HG02852 (cell line): Measurements from ENCODE around the gene UBE2E2.
A peak's percentile ranks its signal among the peaks of the same experiment; 100 is the strongest.

Experiments
- ATAC-seq: cut with Tn5 transposase; IDR thresholded peaks from one replicate; pipeline ENCODE4 v1.9.1; 2021; ENCODE audit warnings: mild to moderate bottlenecking, moderate library complexity; ENCODE audit not compliant: unreplicated experiment

The UBE2E2 gene

DNA sequence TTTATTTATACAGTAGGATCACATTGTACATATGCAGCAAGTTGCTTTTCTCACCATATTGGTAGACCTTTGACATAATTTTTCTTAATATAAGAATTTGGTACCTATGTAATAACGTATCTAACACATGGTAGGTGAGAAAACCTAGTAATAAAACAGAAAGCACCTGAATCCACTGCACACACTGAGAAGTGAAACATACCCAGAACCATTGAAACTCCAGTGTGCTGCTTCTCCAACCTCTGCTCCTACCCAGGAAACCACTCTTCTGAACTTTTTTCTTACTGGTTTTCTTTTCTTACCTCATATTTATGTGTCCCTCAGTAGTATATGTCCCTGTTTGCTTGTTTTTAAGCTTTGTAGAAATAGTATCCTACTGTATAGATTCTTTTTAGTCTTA is 293.0 kb downstream of the UBE2E2 start:
- ATAC-seq = peak; percentile 80

DNA sequence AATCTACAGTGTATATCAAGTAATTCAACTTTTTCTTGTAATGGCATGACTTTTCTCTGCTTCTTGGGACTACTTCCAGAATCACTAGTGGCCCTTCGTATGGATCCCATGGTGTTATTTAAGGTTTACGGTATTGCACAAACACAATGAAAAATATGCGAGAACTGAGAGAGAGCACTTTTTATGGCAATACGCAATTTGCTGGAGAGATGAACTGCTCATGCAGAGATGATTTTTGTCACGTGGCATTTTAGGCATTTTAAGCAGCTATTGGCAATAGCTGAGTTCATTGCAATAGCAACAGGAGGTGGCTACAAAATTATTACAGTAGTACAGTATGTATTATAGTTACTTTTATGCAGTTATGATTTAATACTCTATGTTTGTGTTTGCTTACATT is 294.0 kb downstream of the UBE2E2 start:
- ATAC-seq = no peak

DNA sequence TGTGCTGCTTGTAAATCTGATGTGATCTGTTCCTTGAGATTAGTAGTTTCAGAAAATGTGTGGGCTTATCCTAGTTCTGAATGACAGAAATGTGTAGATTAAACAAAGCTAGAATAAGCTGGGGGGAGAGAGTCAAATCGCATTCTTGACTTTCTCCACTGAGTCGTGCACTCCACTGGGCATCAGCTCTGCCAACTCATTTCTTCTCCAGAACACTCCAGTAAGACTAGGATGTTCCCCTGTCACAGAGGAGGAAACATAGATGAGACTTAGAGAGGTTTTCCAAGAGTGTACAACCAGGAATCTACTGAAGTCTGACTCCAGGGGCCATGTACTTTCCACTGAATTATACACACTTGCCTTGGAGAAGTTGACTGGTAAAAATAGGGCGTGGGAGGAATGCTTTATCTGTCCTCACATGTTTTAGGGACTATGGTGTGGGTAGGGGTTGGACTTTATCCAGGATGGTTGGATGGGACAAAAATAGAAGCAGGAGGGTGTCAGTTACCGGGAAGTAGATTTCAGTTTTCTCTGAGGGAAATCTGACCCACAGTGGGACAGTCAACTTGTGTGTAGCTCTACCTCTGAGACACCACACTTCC is 298.2 kb downstream of the UBE2E2 start:
- ATAC-seq = no peak

DNA sequence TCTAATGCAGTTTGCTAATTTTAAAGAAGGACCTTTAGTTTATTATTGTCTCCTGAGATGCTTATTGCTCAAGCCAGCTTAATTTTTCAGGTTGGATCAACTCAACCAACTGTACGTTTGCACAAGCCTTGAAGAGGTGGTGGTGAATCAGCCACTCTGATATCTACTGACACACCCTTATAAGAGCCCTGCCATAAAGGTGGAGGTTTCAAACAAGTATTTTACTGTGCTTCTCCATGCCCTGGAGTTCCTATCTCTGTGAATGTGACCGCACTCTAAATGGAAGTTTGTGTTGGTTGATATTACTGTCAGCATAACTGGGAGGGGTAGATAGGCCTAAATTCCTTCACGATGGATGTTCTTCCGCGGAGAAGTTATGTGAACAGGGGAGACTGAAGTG is 305.3 kb downstream of the UBE2E2 start:
- no peak for ATAC-seq

DNA sequence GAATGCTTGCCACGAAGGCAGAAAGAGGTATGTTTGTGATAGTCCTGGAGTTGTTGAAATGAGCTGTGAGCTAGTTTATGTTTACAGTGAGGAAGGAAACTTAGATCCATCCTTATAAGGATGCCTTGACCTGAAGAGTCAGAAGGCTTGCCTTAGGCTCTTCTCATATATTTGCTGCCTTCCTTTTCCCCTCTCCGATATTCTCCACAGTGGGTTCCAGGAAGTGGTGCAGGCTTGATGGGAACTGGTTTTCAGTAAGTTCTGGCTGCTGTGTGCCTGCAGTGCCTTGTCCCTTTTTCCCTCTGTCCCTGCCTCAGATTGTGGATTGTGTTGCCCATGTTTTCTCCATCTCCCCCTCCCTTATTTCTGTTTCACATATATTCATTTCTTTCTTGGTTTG is 315.3 kb downstream of the UBE2E2 start:
- ATAC-seq = no peak

DNA sequence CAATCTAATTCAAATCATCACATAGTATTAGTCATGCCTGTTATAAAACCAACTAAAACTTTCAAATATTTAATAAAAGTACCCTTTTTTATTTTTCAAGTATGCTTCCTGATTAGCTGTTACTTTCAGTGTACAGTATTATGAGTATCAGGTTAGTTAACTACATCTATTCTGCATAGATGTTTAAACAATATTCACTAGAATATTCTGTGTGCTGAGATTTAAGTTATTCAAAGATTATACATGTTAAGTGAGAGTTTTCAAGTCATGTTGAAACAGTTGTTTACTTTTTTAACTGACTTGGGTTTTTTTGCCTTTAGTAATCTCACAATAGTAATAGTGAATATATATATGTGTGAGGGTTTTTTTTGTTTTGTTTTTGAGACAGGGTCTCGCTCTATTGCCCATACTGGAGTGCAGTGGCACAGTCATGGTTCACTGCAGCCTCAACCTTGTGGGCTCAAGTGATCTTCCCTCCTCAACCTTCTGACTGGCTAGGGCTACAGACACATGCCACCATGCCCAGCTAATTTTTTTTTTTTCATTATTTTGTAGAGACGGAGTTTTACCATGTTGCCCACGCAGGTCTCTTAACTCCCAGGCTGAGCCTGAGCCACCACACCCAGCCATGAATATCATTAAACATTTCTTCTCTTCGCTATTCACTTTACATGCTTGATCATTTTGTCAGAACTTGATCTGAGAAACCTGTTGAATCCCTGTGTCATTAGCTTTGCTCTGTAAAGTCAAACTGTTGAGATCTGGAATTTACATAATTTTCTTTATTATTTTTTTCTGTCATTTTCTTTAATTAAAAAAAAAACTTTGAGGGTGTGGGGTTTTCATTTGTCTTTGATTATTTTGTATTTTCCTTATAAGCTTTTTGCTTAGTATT is 316.4 kb downstream of the UBE2E2 start:
- peak; percentile 79 for ATAC-seq

DNA sequence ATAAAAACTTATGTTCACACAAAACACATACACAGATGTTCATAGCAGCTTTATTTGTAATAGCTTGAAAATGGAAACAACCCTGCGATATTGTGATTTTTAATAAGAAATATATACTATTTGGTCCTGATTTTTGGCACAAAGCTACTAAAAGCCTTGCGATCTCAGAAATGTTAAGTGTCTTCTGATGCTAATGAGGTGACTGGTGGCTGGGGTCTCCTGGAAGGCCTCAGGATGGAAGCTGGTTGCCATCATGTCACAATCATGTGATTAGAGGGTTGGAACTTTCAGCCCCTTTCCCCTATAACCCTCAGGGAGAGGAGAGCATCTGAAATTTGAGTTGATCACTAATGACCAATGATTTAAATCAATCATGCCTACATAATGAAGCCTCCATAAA is 324.2 kb downstream of the UBE2E2 start:
- no peak for ATAC-seq

DNA sequence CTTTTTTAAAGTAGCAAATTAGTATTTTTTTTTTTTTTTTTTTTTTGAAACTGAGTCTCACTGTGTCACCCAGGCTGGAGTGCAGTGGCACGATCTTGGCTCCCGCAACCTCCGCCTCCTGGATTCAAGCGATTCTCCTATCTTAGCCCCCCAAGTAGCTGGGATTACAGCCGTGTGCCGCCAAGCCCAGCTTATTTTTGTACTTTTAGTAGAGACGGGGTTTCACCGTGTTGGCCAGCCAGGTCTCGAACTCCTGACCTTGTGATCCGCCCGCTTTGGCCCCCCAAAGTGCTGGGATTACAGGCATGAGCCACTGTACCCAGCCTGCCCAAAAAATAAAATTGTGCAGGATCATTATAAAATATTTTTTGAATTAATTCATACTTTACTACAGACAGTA is 330.5 kb downstream of the UBE2E2 start:
- no peak for ATAC-seq

DNA sequence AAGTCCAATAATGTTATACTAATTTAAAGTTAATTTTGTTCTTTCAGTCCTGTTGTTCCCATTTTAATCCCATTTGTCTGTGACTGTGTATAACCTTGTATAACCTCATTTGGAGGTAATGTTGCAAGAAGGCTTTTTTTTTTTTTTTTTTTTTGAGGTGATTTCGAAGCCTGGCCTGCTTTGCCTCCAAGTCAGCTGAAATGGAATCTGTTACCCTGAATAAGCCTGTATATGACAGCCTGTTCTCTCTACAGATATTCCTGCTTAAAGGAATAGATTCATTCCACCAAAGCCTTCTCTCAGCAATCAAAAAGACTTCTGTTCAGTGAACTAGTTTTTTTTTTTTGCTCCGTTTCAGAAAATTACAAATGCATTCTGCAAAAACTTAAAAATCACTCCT is 330.9 kb downstream of the UBE2E2 start:
- ATAC-seq = no peak

DNA sequence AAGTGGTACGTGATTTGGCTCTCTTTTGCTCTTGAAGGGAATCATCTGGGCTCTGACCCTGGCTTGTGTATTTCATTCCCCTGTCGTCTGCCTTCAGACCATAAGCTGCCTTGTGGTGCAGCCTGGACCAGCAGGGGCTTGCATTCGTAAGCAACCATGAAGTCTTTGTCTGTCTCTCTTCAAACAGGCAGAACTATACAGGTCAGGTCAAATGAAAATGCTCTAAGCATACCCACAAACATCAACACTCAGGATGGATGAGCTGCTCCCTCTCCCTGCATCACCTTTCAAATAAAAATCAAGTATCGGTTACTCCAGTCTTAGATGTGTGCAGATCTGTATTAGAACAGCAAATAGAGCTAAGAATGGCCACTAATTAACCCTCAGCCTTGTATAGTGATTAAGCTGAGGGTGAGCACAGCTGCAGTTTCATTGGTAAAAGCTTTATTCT is 334.0 kb downstream of the UBE2E2 start:
- no peak for ATAC-seq

DNA sequence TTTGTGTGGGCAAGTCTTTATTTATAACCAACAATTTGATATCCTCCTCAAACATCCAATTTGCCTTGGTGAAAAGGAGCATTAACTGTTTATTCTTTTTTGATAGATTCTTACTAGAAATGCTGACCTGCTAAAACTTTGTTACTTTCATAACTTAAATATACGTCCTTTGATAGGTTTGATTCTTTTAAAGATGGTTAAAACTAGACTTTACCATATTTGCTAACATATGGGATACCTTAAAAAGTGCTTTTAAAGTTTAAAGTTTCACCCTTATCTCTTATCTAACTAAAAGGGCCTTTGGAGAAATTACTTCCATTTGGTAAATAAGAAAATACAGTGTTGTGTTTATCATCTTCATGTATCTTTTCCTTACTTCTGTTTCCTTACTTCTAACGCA is 336.1 kb downstream of the UBE2E2 start:
- ATAC-seq = no peak

DNA sequence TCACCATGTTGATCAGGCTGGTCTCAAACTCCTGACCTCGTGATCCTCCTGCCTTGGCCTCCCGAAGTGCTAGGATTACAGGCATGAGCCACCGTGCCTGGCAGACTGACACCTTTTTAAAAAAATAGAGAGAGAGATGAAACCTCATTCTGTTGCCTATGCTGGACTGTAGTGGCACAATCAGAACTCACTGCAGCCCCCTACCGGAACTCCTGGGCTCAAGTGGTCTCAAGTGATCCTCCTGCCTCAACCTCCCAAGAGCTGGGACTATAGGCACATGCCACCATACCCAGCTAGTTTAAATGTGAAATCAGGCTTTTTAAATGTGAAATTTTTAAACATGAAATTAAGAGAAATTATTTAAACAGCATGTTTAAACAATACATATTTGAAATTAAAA is 337.5 kb downstream of the UBE2E2 start:
- ATAC-seq = no peak

DNA sequence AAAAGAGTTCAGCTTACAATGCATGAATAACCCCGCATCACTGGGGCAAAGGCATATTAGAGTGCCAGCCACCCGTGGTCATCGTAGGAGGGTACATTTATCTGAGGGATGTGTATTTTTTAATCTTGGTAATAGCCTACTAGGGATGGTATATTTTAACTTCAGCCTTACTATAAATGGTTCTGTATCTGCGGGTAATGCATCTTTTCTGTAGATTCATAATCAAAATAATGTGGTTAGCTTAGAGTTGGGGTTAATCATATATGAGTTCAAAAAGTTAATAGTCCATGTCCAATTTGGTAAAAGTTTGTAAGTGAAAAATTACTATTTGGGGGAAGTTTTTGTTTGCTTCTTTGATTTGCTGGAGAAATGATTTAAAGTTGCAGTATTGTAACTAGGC is 339.0 kb downstream of the UBE2E2 start:
- ATAC-seq = no peak

DNA sequence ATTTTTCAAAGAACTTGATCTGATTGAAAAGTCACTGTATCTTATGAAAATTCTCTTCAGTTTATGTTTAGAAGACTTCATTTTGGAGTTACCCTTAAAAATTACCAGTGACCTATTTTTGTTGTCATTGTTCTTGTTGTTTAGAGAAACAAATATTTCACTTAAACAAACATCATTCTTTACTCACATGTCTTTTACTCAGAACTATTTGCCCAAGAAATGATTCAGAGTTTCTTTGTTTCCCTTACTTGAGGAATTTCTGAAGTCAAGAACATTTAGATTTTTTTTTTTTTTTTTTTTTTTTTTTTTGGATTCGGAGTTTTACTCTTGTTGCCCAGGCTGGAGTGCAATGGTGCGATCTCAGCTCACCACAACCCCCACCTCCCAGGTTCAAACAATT is 343.1 kb downstream of the UBE2E2 start:
- ATAC-seq = no peak

DNA sequence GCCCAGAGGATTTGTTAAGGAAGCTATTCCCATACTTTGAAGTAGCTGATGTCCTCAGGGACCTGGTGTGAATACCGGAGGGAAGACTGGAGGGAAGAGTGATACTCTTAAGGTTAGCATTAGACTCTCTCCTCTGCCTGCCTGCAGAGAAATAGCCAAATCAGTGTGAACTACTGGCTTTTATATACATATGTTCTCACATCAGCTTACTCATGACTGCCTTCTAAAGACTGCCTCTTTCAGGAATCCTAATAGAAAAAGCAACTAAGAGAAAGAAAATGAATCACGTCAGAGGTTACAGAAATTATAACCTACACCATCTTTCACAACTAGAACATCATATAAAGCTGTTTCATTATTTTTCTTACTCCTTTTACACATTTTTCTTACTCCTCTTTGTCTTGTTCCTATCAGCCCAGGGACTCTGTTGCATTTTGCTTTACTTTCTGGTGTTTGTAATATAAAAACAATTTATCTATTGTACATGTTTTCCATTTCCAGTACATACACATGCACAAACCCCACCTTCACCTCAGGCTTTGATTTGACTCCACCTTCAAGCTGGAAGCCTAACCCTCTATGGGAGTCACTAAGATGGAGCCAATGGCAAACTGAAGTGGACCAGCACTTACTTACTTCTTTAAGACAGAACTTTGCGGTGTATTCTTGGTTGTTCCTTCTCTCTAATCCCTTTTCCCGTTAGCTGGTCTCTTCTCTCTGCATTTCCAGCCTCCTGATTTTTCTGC is 345.0 kb downstream of the UBE2E2 start:
- no peak for ATAC-seq

DNA sequence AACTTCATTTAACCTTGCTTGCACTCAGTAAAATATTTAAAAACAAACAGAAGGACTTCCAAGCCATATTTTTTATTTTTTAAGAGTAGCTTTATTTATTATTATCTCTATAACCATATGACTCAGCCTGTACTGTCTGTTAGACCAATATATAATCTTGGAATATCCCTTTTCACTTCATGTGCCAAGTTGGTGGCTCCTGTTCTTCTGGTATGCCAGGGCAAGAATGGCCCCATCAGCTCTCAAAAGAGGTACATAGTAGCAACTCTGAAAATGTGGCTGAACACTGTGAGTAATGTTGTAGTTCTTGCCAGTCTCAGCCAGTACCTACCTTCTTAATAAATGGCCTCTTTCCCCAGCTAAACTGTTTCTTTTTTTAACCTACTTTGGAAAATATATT is 345.6 kb downstream of the UBE2E2 start:
- ATAC-seq = no peak

DNA sequence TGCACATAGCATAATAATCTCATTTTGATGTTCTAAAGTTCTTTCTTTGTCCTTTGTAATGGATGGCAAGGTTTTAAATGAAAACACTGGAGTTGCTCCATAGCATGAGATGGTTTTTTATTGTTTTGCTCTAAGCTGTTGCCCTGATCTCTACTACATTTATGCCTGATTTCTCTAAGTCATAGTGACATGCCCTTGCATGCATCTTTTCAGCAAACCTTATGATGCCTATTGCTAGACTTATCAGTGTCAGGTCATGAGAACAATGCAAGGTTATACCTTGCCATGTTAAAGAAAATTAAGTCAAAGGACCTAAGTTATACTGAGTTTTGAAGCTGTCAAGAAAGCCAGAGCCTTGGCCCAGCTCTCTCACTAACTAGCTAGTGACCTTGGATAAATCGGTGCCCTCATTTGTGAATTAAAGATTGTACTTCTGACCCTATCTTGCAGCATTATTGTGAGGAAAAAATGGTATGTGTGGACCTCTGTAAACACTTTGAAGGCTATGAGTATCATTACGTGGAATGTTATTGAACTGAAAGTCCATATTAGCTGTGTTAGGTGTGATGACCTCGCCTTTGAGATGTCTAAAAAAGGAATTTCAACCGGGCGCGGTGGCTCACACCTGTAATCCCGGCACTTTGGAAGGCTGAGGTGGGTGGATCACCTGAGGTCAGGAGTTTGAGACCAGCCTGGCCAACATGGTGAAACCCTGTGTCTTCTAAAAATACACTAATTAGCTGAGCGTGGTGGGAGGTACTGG is 346.2 kb downstream of the UBE2E2 start:
- no peak for ATAC-seq

DNA sequence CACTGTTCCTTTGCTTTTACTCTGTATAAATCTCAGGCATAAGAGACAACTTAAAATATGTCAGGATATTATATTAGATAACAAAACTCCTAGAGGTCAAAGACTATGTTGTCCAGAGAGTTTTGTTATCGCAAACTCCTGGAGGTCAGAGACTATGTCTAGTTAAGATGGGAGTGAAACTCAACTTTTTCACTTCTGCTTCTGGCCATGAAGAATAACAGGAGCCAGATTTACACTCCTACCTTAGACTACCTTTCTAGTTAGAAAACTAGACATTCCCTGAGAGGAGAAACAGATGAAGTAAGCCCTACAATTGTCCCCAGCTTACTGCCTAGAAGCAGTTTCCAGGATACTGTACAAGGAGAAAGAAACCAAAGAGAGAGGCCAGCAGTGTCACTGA is 347.3 kb downstream of the UBE2E2 start:
- ATAC-seq = peak; percentile 87

DNA sequence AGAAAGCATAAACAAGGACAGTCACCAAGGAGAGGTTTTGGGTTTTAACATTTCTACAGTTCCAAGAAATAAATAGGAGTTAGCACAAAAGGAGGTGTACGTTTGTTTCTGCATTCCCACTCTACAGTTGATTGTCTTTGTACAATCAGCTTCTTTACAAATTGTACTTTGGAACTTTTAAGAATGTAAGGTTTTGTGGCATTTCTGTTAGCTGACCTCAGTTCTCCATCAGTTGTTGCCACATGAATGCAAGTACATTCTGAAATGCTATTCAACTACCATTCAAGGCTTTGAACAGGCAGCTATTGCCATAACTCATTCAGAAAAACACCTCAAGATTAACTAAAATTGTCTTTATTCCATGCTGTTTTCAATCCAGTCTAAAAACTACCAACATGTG is 349.4 kb downstream of the UBE2E2 start:
- ATAC-seq = no peak

DNA sequence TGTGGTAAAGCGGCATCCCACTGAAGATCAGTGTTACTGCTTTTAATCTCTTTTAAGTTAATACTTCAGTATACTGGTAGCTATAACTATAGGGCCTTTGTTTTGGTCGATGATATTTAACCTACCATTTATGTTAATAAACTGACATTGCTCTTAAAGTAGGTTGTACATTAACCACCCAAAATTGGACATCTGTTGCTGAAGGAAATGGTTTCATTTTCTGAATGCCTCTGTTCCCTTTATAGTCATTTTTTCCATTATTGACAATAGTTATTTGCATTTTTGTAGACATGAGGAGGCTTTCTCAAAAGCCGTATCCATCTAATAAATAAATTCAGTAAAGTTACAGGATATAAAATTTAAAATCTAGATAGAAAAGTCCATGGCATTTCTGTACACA is 350.2 kb downstream of the UBE2E2 start:
- ATAC-seq = no peak
